HepG2 (cell line): ENCODE data around the gene CHD2. TPM values are rescaled to one million over a fixed set of nuclear protein-coding genes. Genes with fewer than 3 reads are reported as not detected.

Experiments used
- ATAC-seq: fragments of 200-7000 bp; cut with Tn5 transposase; 3 replicates; pipeline ENCODE4 v1.9.1; 2020; ENCODE audit warnings: mild to moderate bottlenecking, moderate library complexity
- BruUV-seq: library from RNA; stranded (reverse); fragments of 400-500 nt; replicated peaks from 2 replicates; lab custom pipeline; 2021; lab: Mats Ljungman, UMichigan
- CTCF ChIA-PET: fragments of 300-600 bp; formaldehyde crosslinking; extraction: SDS; loops from one replicate; lab custom pipeline; 2021; ENCODE audit warnings: low total read pairs, inconsistent platforms, low intra/inter-chr PET ratio; lab: Yijun Ruan, JAX
- POLR2A ChIA-PET: fragments of 350-600 bp; sonication (Branson Sonifier 250); formaldehyde crosslinking; loops from one replicate; lab custom pipeline; 2020; ENCODE audit warnings: antibody characterized with exemption, inconsistent platforms; lab: Yijun Ruan, JAX
- DNase-seq: peaks from one replicate; pipeline ENCODE4 v3.0.0-alpha.2; 2015; ENCODE audit warnings: low spot score
- FAIRE-seq: peaks from 3 replicates; lab custom pipeline; 2011; peaks lifted over from hg19 to GRCh38; lab: Jason Lieb, UNC
- H2AFZ ChIP-seq: one replicate; pipeline ENCODE4 v1.6.1; 2011; ENCODE audit warnings: low read length, inconsistent platforms
- H3K27ac ChIP-seq: fragments of 300-600 bp; 3 replicates; pipeline ENCODE4 v1.8.0; 2011; ENCODE audit warnings: mixed run types, mild to moderate bottlenecking, mixed read lengths, low read length, inconsistent platforms; ENCODE audit not compliant: insufficient read depth; ENCODE audit errors: extremely low read length
- H3K27me3 ChIP-seq, 2 experiments: fragments of 200-600 bp in 1 of 2; 2 replicates in 1 of 2; 3 replicates in 1 of 2; pipeline versions ENCODE4 v1.6.0 to v1.8.0; 2011; ENCODE audit warnings: low read length in 2 of 2, mild to moderate bottlenecking in 2 of 2, moderate library complexity in 2 of 2, inconsistent platforms in 1 of 2; ENCODE audit not compliant: insufficient read depth in 2 of 2, control insufficient read depth in 1 of 2
- H3K36me3 ChIP-seq, 2 experiments: fragments of 200-600 bp in 1 of 2; replicated peaks in 1 of 2; 2 replicates in 1 of 2; 3 replicates in 1 of 2; pipeline versions ENCODE4 v1.5.1 to v1.8.0; 2011; ENCODE audit warnings: low read length in 2 of 2, inconsistent platforms in 1 of 2; ENCODE audit not compliant: insufficient read depth in 2 of 2, control insufficient read depth in 1 of 2
- H3K4me1 ChIP-seq: 2 replicates; pipeline ENCODE4 v1.5.1; 2012; ENCODE audit warnings: low read length, inconsistent platforms; ENCODE audit not compliant: insufficient read depth
- H3K4me2 ChIP-seq: 2 replicates; pipeline ENCODE4 v1.6.0; 2011; ENCODE audit warnings: low read depth, low read length, inconsistent platforms
- H3K4me3 ChIP-seq, 3 experiments: fragments of 200-600 bp in 1 of 3; sonication (generic), shearing (Covaris generic) in 1 of 3; replicated peaks in 1 of 3; 2 replicates each; pipeline ENCODE4 v1.5.1; 2011 to 2016; ENCODE audit warnings: low read length in 3 of 3, inconsistent platforms in 2 of 3, low read depth in 2 of 3, mild to moderate bottlenecking in 2 of 3, control low read depth in 1 of 3, mixed read lengths in 1 of 3; ENCODE audit not compliant: insufficient read depth in 1 of 3
- H3K79me2 ChIP-seq: one replicate; pipeline ENCODE4 v1.6.1; 2011; ENCODE audit warnings: low read length, inconsistent platforms; ENCODE audit not compliant: insufficient read depth
- H3K9ac ChIP-seq: 2 replicates; pipeline ENCODE4 v1.6.0; 2011; ENCODE audit warnings: mild to moderate bottlenecking, low read depth, low read length, inconsistent platforms; ENCODE audit not compliant: insufficient read depth
- H3K9me3 ChIP-seq: 2 replicates; pipeline ENCODE4 v1.5.1; 2012; ENCODE audit warnings: mild to moderate bottlenecking, low read length
- H4K20me1 ChIP-seq: 2 replicates; pipeline ENCODE4 v1.6.0; 2011; ENCODE audit warnings: inconsistent platforms, mild to moderate bottlenecking, low read length, moderate library complexity; ENCODE audit not compliant: insufficient read depth
- GTF2F1 ChIP-seq: fragments of 150-350 bp; IDR thresholded peaks from 2 replicates; pipeline ENCODE4 v1.6.1; 2014; ENCODE audit warnings: low read length
- MAF1 ChIP-seq: sonication (generic); formaldehyde crosslinking; IDR thresholded peaks from 2 replicates; pipeline ENCODE4 v1.5.0; 2020; ENCODE audit warnings: missing genetic modification reagents, borderline replicate concordance
- MAFF ChIP-seq: IDR thresholded peaks from 2 replicates; pipeline ENCODE4 v1.6.1; 2011; ENCODE audit warnings: low read depth, low read length, improper control_type of control experiment
- MAFK ChIP-seq, 2 experiments: IDR thresholded peaks in 1 of 2; conservative IDR thresholded peaks in 1 of 2; 2 replicates each; pipeline ENCODE4 v1.6.1; 2011; ENCODE audit warnings: improper control_type of control experiment in 2 of 2, low read length in 2 of 2
- NFATC3 ChIP-seq: sonication (generic); formaldehyde crosslinking; IDR thresholded peaks from 2 replicates; pipeline ENCODE4 v1.5.1; 2020; ENCODE audit warnings: mild to moderate bottlenecking, missing genetic modification reagents
- PHF20 ChIP-seq: sonication (generic); formaldehyde crosslinking; IDR thresholded peaks from 2 replicates; pipeline ENCODE4 v1.5.0; 2020; ENCODE audit warnings: mild to moderate bottlenecking, missing genetic modification reagents
- RBFOX2 ChIP-seq: fragments of 200-400 bp; formaldehyde crosslinking; IDR thresholded peaks from 2 replicates; pipeline ENCODE4 v1.6.1; 2017; ENCODE audit warnings: low read depth, mild to moderate bottlenecking, low read length
- U2AF1 ChIP-seq: fragments of 200-400 bp; formaldehyde crosslinking; optimal IDR thresholded peaks from 2 replicates; pipeline ENCODE3; 2017; ENCODE audit warnings: mild to moderate bottlenecking, low read depth, low read length
- YEATS2 ChIP-seq: sonication (generic); formaldehyde crosslinking; IDR thresholded peaks from 2 replicates; pipeline ENCODE4 v1.4.0; 2020; ENCODE audit warnings: missing genetic modification reagents, borderline replicate concordance
- ZBED4 ChIP-seq: sonication (generic); formaldehyde crosslinking; IDR thresholded peaks from 2 replicates; pipeline ENCODE4 v1.4.0; 2020; ENCODE audit warnings: missing genetic modification reagents, borderline replicate concordance
- ZNF253 ChIP-seq: sonication (generic); formaldehyde crosslinking; IDR thresholded peaks from 2 replicates; pipeline ENCODE4 v1.8.0; 2022; ENCODE audit warnings: mild to moderate bottlenecking, missing genetic modification reagents, borderline replicate concordance
- ZNF275 ChIP-seq: sonication (generic); formaldehyde crosslinking; IDR thresholded peaks from 2 replicates; pipeline ENCODE4 v1.8.0; 2022; ENCODE audit warnings: missing genetic modification reagents, mild to moderate bottlenecking, inconsistent platforms, borderline replicate concordance
- ZNF333 ChIP-seq: sonication (generic); formaldehyde crosslinking; IDR thresholded peaks from 2 replicates; pipeline ENCODE4 v1.4.0; 2020; ENCODE audit warnings: mild to moderate bottlenecking, missing genetic modification reagents, borderline replicate concordance
- ZNF496 ChIP-seq: sonication (generic); formaldehyde crosslinking; IDR thresholded peaks from 2 replicates; pipeline ENCODE4 v1.8.1; 2023; ENCODE audit warnings: mild to moderate bottlenecking, moderate library complexity, missing genetic modification reagents; ENCODE audit not compliant: insufficient replicate concordance
- ZNF607 ChIP-seq: sonication (generic); formaldehyde crosslinking; IDR thresholded peaks from 2 replicates; pipeline ENCODE4 v1.5.1; 2020; ENCODE audit warnings: missing genetic modification reagents, mild to moderate bottlenecking, borderline replicate concordance
- WGBS: methylation state at CpG from one replicate; pipeline ENCODE4 v1.1.6; 2017; ENCODE audit warnings: low lambda C conversion rate; 5-methylcytosine and 5-hydroxymethylcytosine counted together
- in situ Hi-C: cut with HindIII; loops from 2 replicates; pipeline ENCODE4 v1.10.0; 2017; ENCODE audit warnings: low pct_unique_long_range_greater_than_20kb; ENCODE audit not compliant: extremely low pct_ligation_motif_present
- intact Hi-C: fragments of 100-400 bp; cut with micrococcal nuclease; formaldehyde crosslinking; loops from one replicate; pipeline ENCODE4 v1.10.0; 2022; ENCODE audit not compliant: unreplicated experiment
- polyA plus RNA-seq, 8 experiments: library from polyadenylated mRNA; depleted of rRNA in 3 of 8; stranded (reverse) in 7 of 8; unstranded in 1 of 8; fragments of >200 nt; fragmentation: Illumina TruSeq in 4 of 8; extraction: Trizol in 4 of 8; gene quantifications; 2 replicates each; pipeline versions ENCODE4 v1.2.1 to v1.2.3, GENCODE V29; 2011 to 2016; ENCODE audit warnings: low read depth in 4 of 8, missing spikeins in 1 of 8, mixed read lengths in 1 of 8; ENCODE audit not compliant: insufficient read depth in 1 of 8
- total RNA-seq, 5 experiments: library from RNA; depleted of rRNA; stranded (reverse); fragments of >200 nt; fragmentation: Illumina TruSeq; extraction: Trizol; gene quantifications; 2 replicates each; pipeline ENCODE4 v1.2.3, GENCODE V29; 2016; ENCODE audit warnings: low read depth in 1 of 5

CHD2 gene
- total and polyA plus RNA-seq, 2 of the 13 experiments (the other 11 are each of a cell fraction or from before 2014, with no cell fraction given) = 54.0 to 54.1 TPM

- H3K27ac ChIP-seq = no peak overlapping the region
- H3K9me3 ChIP-seq = peaks cover 14% of the 10 kb centered on the region
- no peak for ATAC-seq
- no peak for FAIRE-seq
- no peaks in the 10 kb centered on the region for H4K20me1 ChIP-seq
- WGBS = 99% methylated on average over 2 of the region's 2 CpGs
- intact Hi-C loops (no loop called here), in situ Hi-C loops (no loop called here)
- no peak overlapping the region for H3K4me3 ChIP-seq
- no peak overlapping the region for H3K9ac ChIP-seq
- ChIA-PET POLR2A (no interaction called here), CTCF (no interaction called here)
- H3K4me1 ChIP-seq = peaks cover 22% of the 10 kb centered on the region
- no peak for TF ChIP-seq NFATC3
- TF ChIP-seq U2AF1 = no peak
- no peak for TF ChIP-seq MAF1 (CRISPR knock-in tag)
- TF ChIP-seq MAFF = peak; percentile 49
- no peak for TF ChIP-seq ZBED4 (CRISPR knock-in tag)
- TF ChIP-seq ZNF496 (CRISPR knock-in tag) = no peak
- no peak for TF ChIP-seq ZNF607 (CRISPR knock-in tag)
- no peak for TF ChIP-seq ZNF253 (CRISPR knock-in tag)
- TF ChIP-seq YEATS2 = no peak
- TF ChIP-seq ZNF333 = no peak
- no peak for TF ChIP-seq RBFOX2
- TF ChIP-seq GTF2F1 = no peak
- TF ChIP-seq MAFK (conservative IDR thresholded peaks at IDR 0.05 in 1 of 2, IDR thresholded peaks at IDR 0.05 in 1 of 2; ENCODE audit: low read length in 2 of 2) = peak; percentile 27 to 56; a peak in 2 of 4 replicates
- no peak for TF ChIP-seq ZNF275
- no peak for TF ChIP-seq PHF20 (CRISPR knock-in tag)
- peaks cover 29% of the 10 kb centered on the region for H3K79me2 ChIP-seq
- DNase-seq = no peak
- no TSS peak for BruUV-seq
- no peaks in the 10 kb centered on the region for H3K27me3 ChIP-seq
- no peak overlapping the region for H3K4me2 ChIP-seq
- H3K36me3 ChIP-seq = peaks cover 15 to 88% of the 10 kb centered on the region in 2 experiments
- no peak overlapping the region for H2AFZ ChIP-seq
These were observed 53.4 kb downstream of the CHD2 start for GRCh38 chr15:92953566-92953965.
